Body of pancreas (tissue), 4 donors: Measurements from ENCODE around the gene ALG3. TPM values are rescaled to one million over a fixed set of nuclear protein-coding genes. Genes with fewer than 3 reads are reported as not detected.

Source experiments
- ATAC-seq: fragments of 150-250 bp; one replicate; pipeline ENCODE4 v1.9.1; 2016
- DNase-seq, 4 donors: peaks; one replicate each; pipeline ENCODE4 v3.0.0-alpha.2; 2019
- H3K27ac ChIP-seq, 4 donors: fragments of 200-600 bp; sonication (generic); 1 replicate in 3 of 4; 2 replicates in 1 of 4; pipeline versions ENCODE4 v1.5.1 to v1.6.1; 2016 to 2019; ENCODE audit warnings: mild to moderate bottlenecking in 1 of 4, mixed read lengths in 1 of 4, moderate library complexity in 1 of 4
- H3K27me3 ChIP-seq, 2 donors: fragments of 200-600 bp; sonication (generic); one replicate each; pipeline ENCODE4 v1.6.0; 2016; ENCODE audit warnings: mild to moderate bottlenecking in 1 of 2
- H3K36me3 ChIP-seq, 2 donors: fragments of 200-600 bp; sonication (generic); replicated peaks in 1 of 2; 2 replicates each; pipeline ENCODE4 v1.5.1; 2016; ENCODE audit warnings: low read depth in 2 of 2; ENCODE audit not compliant: insufficient read depth in 1 of 2
- H3K4me1 ChIP-seq: fragments of 200-600 bp; sonication (generic); one replicate; pipeline ENCODE4 v1.6.0; 2016
- H3K4me3 ChIP-seq, 2 donors: fragments of 200-600 bp; sonication (generic); 1 replicate in 1 of 2; 2 replicates in 1 of 2; pipeline ENCODE4 v1.5.1; 2016 to 2019
- H3K9me3 ChIP-seq, 3 donors: fragments of 200-600 bp; sonication (generic); 1 replicate in 2 of 3; 2 replicates in 1 of 3; pipeline ENCODE4 v1.5.1; 2016
- POLR2A ChIP-seq, 3 donors: fragments of 450-650 bp; IDR thresholded peaks; one replicate each; pipeline ENCODE4 v1.6.1; 2016; ENCODE audit warnings: antibody characterized with exemption in 3 of 3, mild to moderate bottlenecking in 2 of 3
- WGBS, 2 donors: methylation state at CpG; one replicate each; pipeline ENCODE4 v1.1.5; 2017; 5-methylcytosine and 5-hydroxymethylcytosine counted together
- intact Hi-C: fragments of 100-400 bp; cut with DNase I; formaldehyde crosslinking; loops from one replicate; pipeline ENCODE4 v1.15.1; 2023
- microRNA counts, 2 donors: library from miRNA; unstranded; fragments of <30 nt; microRNA quantifications; one replicate each; lab custom pipeline; 2017
- microRNA-seq, 2 donors: library from miRNA; unstranded; fragments of <30 nt; microRNA quantifications; one replicate each; pipeline ENCODE4, GENCODE V29; 2016; ENCODE audit warnings: borderline number of aligned reads in 2 of 2, borderline replicate concordance in 2 of 2
- small RNA-seq: library from RNA; depleted of rRNA; stranded (forward); fragments of <200 nt; gene quantifications from one replicate; pipeline ENCODE3, GENCODE V24; 2016
- total RNA-seq, 2 donors: library from RNA; depleted of rRNA; stranded (reverse); fragments of >200 nt; gene quantifications; one replicate each; pipeline ENCODE4 v1.1.0, GENCODE V29; 2016
- TF ChIP-seq, protein P1 (sequence below), 7 experiments: fragments of 450-650 bp in 4 of 7; fragments of 200-600 bp in 3 of 7; sonication (generic) in 3 of 7; IDR thresholded peaks; one replicate each; pipeline ENCODE4 v1.5.1; 2016 to 2019; ENCODE audit warnings: antibody characterized with exemption in 7 of 7

ALG3 gene
- total RNA-seq, 2 donors from 2014 or later: 32.4 to 67.6 TPM

DNA sequence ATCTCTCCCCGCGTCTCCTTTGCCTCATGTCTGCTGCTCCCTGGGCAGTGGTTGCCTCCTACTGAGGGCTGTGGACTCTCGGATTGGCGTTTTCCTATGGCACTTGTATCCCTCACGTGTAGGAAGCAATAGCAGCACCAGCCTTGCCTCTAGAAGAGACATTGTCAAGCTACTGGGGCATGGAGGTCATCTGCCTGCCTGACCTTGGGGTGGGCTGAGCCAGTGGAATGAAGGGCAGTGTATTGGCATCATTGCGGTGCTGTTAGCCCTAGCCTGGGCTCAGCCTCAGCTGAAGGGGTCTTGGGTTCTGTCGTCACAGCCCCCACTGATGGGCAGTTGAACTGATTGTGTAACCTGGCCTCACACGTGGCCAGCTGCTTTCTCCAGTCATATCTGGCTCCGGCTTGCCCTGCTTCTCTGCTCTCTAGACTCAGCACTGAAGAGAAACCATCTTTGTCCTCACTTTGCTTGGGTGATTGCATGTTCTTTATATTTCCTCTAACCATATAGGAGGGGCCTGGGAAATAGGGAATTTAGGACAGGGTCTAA lies 54.7 kb downstream of the ALG3 start:
- intact Hi-C loops: no loop called here
- H3K9me3 ChIP-seq: no peaks in the 10 kb centered on the region
- no peak for TF ChIP-seq POLR2A (IDR thresholded peaks at IDR 0.05)
- TF ChIP-seq, protein P1, sequence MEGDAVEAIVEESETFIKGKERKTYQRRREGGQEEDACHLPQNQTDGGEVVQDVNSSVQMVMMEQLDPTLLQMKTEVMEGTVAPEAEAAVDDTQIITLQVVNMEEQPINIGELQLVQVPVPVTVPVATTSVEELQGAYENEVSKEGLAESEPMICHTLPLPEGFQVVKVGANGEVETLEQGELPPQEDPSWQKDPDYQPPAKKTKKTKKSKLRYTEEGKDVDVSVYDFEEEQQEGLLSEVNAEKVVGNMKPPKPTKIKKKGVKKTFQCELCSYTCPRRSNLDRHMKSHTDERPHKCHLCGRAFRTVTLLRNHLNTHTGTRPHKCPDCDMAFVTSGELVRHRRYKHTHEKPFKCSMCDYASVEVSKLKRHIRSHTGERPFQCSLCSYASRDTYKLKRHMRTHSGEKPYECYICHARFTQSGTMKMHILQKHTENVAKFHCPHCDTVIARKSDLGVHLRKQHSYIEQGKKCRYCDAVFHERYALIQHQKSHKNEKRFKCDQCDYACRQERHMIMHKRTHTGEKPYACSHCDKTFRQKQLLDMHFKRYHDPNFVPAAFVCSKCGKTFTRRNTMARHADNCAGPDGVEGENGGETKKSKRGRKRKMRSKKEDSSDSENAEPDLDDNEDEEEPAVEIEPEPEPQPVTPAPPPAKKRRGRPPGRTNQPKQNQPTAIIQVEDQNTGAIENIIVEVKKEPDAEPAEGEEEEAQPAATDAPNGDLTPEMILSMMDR (IDR thresholded peaks at IDR 0.05): no peak
- no peaks in the 10 kb centered on the region for H3K27me3 ChIP-seq
- WGBS, 2 donors: 87 to 89% methylated on average over 8 to 9 of the region's 9 CpGs
- no peak overlapping the region for H3K27ac ChIP-seq
- H3K4me3 ChIP-seq: no peak overlapping the region
- peaks cover 6% of the 10 kb centered on the region for H3K4me1 ChIP-seq
- H3K36me3 ChIP-seq: peaks cover 24 to 40% of the 10 kb centered on the region in 2 donors
- DNase-seq: no peak
- ATAC-seq: no peak

DNA sequence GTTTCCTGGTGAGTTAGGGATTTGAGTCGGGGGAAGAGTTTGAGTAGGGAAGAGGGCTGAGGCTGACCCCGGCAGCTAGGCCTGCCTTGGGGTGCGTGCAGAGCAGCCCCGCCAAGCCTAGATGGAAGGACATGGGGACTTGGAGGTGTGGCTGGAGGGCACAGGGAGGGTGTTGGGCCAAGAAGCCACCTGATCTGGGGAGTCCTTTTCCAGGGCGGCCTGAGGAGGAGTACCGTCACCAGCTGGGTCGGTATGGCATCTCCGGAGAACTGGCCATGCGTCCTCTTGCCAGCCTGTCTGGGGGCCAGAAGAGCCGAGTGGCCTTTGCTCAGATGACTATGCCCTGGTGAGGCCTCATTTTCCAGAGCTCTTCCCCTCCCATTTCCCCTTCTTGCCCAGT lies 55.9 kb downstream of the ALG3 start:
- 90 to 93% methylated on average over 10 of the region's 10 CpGs for WGBS, 2 donors

More for the DNA sequence above, 55.9 kb downstream of the ALG3 start:
- peaks cover 7% of the 10 kb centered on the region for H3K4me1 ChIP-seq
- H3K9me3 ChIP-seq: no peaks in the 10 kb centered on the region
- no peak for TF ChIP-seq POLR2A (IDR thresholded peaks at IDR 0.05)
- TF ChIP-seq, protein P1 (IDR thresholded peaks at IDR 0.05): no peak
- ATAC-seq (no peak), DNase-seq (no peak)
- peaks cover 24 to 44% of the 10 kb centered on the region in 2 donors for H3K36me3 ChIP-seq
- intact Hi-C loops: no loop called here
- H3K4me3 ChIP-seq: no peak overlapping the region
- no peak overlapping the region for H3K27ac ChIP-seq
- no peaks in the 10 kb centered on the region for H3K27me3 ChIP-seq

MicroRNA genes within 50 kb of the gene (microRNA counts, 767-probe panel; counts per million panel counts)
- microRNA hsa-miR-1224-3p (lab: Ali Mortazavi, UCI) (0 to 736 counts per million in 2 donors), microRNA hsa-miR-1224-5p (lab: Ali Mortazavi, UCI) (0 to 736 counts per million in 2 donors)

Small RNA genes lying within 50 kb of the gene (microRNA-seq; reads per million reads assigned to microRNA genes)
- gene MIR1224: 17.7 to 35.9 reads per million in 2 donors

Small RNA genes lying within 50 kb of the gene (small RNA-seq; reads per million reads assigned to genes)
- 6.9 reads per million, percentile 90 among the genes with 10 or more reads in this experiment for gene MIR1224

Other genes with a start within 250 kb of the ALG3 start
- 10 to 100 TPM; 17.1 to 20.1 TPM for gene ABCC5, start 231.1 kb downstream of the ALG3 start, total RNA-seq
- gene HTR3D, start 217.2 kb downstream of the ALG3 start, total RNA-seq: not detected
- gene HTR3C, start 195.9 kb downstream of the ALG3 start, total RNA-seq: not detected
- not detected for gene HTR3E, start 151.9 kb downstream of the ALG3 start, total RNA-seq
- gene EIF2B5, start 113.6 kb downstream of the ALG3 start, total RNA-seq: 10 to 100 TPM in 1 of 2 donors, 1 to 10 TPM in 1; 9.9 to 21.8 TPM
- gene DVL3, start 93.6 kb downstream of the ALG3 start, total RNA-seq: 10 to 100 TPM; 40.0 to 53.4 TPM
- gene AP2M1, start 74.1 kb downstream of the ALG3 start, total RNA-seq: 10 to 100 TPM; 53.4 to 70.9 TPM
- gene ABCF3, start 62.8 kb downstream of the ALG3 start, total RNA-seq: 10 to 100 TPM; 41.8 to 46.1 TPM
- 10 to 100 TPM in 1 of 2 donors, 1 to 10 TPM in 1; 6.0 to 15.8 TPM for gene VWA5B2, start 19.4 kb downstream of the ALG3 start, total RNA-seq
- 1 to 10 TPM; 3.0 to 3.4 TPM for gene EEF1AKMT4, start 710 bp upstream of the ALG3 start, total RNA-seq
- 1 to 10 TPM; 1.6 to 1.8 TPM for gene CAMK2N2, start 12.6 kb upstream of the ALG3 start, total RNA-seq
- gene ECE2, start 27.1 kb upstream of the ALG3 start, total RNA-seq: 10 to 100 TPM; 11.7 to 18.8 TPM
- 10 to 100 TPM; 75.0 to 83.7 TPM for gene PSMD2, start 50.3 kb upstream of the ALG3 start, total RNA-seq
- gene EIF4G1, start 65.6 kb upstream of the ALG3 start, total RNA-seq: 100 to 1,000 TPM; 146 to 213 TPM
- gene FAM131A, start 88.6 kb upstream of the ALG3 start, total RNA-seq: 10 to 100 TPM; 11.5 to 13.5 TPM
- 10 to 100 TPM in 1 of 2 donors, 1 to 10 TPM in 1; 7.5 to 12.2 TPM for gene CLCN2, start 112.6 kb upstream of the ALG3 start, total RNA-seq
- 100 to 1,000 TPM in 1 of 2 donors, 10 to 100 TPM in 1; 32.4 to 137 TPM for gene POLR2H, start 112.7 kb upstream of the ALG3 start, total RNA-seq
- not detected for gene THPO, start 129.2 kb upstream of the ALG3 start, total RNA-seq
- 10 to 100 TPM; 47.2 to 50.4 TPM for gene CHRD, start 131.1 kb upstream of the ALG3 start, total RNA-seq